Activated effector memory CD4-positive, alpha-beta T cell treated with Interleukin-2 at 50 U/mL for 16 hours (primary cell): ENCODE measurements around the gene RNASEL.
"Not testable (repeated sequence)": the region's sequence is repeated elsewhere in the genome, so short reads cannot be mapped to it uniquely, and the experiment has no call there.

Experiments used
- DNase-seq: peaks from one replicate; pipeline ENCODE4 v3.0.0-alpha.2; 2020

The RNASEL gene

DNA sequence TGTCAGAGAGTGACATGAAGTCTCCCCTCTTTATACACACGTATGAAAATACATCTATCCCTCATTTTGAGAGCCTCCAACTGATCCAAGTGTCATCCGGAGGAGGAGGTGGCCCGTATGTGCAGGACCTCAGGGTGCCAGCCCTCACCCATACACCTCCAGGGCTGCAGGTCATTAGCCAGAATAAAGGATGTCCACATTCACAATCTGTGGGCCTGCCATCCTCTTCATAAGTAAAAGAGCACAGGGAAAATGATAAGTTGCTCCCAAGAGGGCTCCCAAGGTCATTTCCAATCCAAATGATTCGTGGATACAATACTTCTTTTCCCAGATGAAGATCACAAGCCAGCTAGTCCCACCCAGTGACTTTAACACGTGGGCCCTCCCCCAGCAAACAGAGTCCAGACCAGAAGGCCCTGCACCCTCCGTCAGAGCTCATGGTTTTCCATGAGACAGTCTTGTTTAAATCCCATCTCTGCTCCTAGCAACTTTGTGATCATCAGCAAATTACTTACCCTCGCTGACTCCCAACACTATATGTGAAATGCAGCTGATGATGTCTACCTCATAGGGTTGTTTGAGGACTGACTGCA lies 28.6 kb downstream of the RNASEL start:
- DNase-seq, result no peak

DNA sequence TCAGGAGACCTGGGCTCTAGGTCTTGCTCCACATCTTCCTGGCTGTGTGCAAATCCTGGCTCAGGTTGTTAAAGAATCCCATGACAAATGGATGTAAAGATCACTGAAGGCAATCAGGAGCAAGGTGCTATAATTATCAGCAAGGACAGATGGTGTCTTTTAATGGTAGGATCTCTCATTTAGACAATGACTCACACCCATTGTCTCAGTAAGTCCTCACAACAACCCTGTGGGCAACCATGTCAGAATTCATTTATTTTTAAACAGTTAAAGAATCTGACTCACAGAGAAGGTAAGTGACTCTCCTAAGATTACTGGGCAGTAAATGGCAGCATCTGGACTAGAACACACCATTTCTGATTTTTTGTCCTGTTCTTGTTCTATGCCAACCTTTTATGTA lies 32.8 kb downstream of the RNASEL start:
- DNase-seq, result no peak

DNA sequence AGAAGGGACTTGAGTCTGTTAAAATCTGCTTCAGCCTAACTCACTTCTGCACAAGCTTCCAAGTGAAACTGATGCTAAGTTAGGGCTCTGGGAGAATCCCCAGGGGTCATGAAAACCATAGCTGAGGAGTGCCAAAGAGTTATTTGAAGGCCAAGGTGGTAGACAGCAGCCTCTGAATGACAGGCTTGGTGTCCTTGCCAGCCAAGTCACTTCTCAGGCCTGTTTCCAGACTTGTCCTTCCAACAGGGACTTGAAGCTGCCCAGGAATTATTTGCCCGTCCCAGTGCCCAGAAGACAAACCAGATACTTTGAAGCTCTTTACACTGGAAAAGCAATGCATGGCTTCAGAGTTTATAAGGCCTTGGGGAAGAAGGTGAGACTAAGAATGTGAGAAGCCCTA lies 33.6 kb downstream of the RNASEL start:
- DNase-seq, result no peak

DNA sequence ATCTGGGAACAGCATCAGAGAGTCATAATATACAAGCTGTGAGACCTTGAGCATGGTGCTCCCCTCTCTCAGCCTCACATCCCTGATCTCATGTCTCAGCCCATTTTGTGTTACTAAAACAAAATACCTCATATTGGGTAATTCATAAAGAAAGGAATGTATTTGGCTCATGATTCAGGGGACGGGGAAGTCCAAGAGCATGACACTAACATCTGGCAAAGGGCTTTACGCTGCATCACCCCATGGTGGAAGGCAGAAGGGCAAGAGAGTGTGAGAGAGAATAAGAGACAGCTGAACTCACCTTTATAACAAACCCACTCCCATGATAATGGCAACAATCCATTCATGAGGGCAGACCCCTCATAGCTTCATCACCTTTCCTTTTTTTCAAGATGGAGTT lies 36.5 kb downstream of the RNASEL start:
- DNase-seq, result no peak

DNA sequence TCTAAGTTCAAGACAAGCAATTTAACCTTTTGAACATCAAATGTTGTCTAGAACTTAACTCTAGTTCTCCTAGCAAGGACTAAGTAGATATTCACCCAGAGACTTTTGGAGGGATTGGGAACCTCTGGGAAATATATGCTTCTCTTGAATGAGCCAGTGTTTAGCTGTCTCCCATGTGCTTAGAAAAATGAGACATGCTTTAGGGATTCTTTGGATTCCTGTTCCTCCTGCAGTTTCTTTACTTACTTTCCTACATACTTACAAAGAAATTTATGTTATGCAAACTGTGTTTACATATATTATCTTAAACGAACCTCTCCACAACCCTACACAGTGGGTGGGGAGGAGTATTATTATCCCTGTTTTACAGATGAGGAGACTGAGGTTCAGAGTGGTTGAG lies 39.2 kb downstream of the RNASEL start:
- DNase-seq, result no peak

DNA sequence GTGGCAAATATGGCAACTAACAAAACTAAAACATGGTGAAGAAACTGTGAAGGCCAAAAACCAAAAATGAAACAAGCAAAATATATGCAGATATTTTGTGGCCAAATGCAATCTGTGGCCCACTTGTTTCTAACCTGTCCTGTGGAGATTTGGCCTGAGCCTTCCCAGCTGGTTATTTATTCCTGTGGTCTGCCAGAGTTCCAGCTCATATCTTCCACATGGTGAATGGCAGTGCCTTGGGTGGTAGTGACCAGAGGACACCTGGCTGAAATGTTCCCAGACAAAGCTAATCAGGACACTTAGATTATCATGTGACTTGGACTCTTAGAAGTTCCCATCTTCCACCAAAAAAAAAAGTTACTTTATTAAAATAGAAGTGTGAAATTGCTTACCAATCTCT lies 39.7 kb downstream of the RNASEL start:
- DNase-seq, result no peak

DNA sequence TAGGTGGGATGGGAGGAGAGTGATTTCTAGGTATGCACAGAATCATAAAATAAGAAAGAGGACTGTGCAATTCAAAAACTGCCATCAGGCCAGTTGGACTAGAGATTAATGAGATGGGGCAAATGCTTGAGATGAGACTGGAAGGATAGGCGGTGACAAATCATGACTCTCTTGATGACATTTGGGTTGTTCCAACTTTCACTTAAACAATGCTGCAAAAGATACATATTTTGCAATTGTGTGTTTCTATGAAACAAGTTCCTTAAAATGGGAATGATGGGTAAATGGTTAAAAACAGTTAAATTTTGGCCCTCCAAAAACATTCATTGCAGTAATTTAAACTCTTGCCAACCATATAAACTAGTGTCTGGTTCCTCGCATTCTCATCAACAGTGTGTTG lies 55.2 kb downstream of the RNASEL start:
- DNase-seq, result no peak

DNA sequence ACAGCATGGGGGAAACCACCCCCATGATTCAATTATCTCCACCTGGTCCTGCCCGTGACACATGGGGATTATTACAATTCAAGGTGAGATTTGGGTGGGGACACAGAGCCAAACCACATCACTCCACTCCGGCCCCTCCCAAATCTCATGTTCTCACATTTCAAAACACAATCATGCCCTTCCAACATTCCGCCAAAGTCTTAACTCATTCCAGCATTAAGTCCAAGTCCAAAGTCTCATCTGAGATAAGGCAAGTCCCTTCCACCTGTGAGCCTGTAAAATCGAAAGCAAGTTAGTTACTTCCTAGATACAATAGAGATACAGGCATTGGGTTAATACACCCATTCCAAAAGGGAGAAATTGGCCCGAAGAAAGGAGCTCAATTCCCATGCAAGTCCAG lies 60.9 kb downstream of the RNASEL start:
- not testable (repeated sequence) for DNase-seq

DNA sequence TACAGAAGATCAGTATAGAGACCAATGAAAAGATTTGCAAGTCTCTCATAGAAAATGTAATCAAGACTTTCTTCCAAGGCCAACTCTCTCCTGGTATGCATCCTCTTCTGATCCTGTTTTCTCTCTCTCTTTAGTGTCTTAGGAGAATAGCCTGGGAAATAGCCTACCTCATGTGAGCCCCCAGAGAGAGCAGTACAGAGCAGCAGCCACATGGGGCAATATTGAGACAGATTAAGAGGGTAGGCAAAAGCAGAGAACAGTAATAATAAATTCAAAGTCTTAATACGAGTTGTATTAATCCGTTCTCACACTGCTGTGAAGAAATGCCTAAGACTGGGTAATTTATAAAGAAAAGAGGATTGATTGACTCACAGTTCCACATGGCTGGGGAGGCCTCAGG lies 61.4 kb downstream of the RNASEL start:
- no peak for DNase-seq

DNA sequence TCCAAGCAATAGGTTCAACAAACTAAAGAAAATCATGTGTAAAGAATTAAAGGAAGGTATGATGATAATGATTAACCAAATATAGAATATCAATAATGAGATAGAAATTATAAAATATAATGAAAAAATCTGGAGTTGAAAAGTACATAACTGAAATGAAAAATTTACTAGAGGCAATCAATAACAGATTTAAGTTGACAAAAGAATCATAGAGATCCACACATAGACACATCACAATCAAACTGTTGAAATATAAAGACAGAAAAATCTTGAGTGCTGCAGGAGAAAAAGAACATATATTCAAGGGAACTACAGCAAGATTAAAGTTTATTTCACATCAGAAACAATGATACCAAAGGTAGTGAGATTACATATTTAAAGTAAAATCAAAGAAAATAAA lies 63.7 kb downstream of the RNASEL start:
- no peak for DNase-seq
